Dorsolateral prefrontal cortex (tissue), 118 donors: ENCODE results near the gene INTU. TPM values are rescaled to one million over a fixed set of nuclear protein-coding genes. Genes with fewer than 3 reads are reported as not detected.

ENCODE experiments used
- total RNA-seq, 120 experiments: library from RNA; stranded (reverse); gene quantifications; one replicate each; pipeline versions ENCODE4 v1.2.3 to v1.2.4, GENCODE V29; 2022

The INTU gene
- total RNA-seq, 120 experiments from 2014 or later = 18.4 to 48.8 (median 28.3) TPM

Other genes starting within 250 kb of the INTU start
- gene SLC25A31, start 97.4 kb downstream of the INTU start, total RNA-seq = under 1 TPM in 17 of 120 experiments, not detected in 103; 0.25 to 0.55 (median 0.37) TPM
- 100 to 1,000 TPM in 7 of 120 experiments, 10 to 100 TPM in 113; 22.6 to 133 (median 58.3) TPM for gene HSPA4L, start 149.4 kb downstream of the INTU start, total RNA-seq
- gene PLK4, start 247.9 kb downstream of the INTU start, total RNA-seq = 1 to 10 TPM in 117 of 120 experiments, under 1 TPM in 3; 0.57 to 6.0 (median 2.2) TPM